Measurements from ENCODE around the gene SLC1A7. TPM values are rescaled to one million over a fixed set of nuclear protein-coding genes. Genes with fewer than 3 reads are reported as not detected.
A peak's percentile ranks its signal among the peaks of the same experiment; 100 is the strongest.

The SLC1A7 gene
- total and polyA plus RNA-seq, 2 of the 13 experiments (the other 11 are each of a cell fraction or from before 2014, with no cell fraction given) = 0.04 to 2.0 TPM

- TF ChIP-seq MLX (CRISPR knock-in tag; IDR thresholded peaks at IDR 0.05) (0 out of 2 replicates have a peak, but pooled peaks have one; percentile 41), TOE1 (CRISPR knock-in tag; IDR thresholded peaks at IDR 0.05) (no peak), ZBTB42 (CRISPR knock-in tag; IDR thresholded peaks at IDR 0.05) (no peak), NCOA2 (CRISPR knock-in tag; IDR thresholded peaks at IDR 0.05) (peak; percentile 45; the same call in 1 of the 2 replicates), CBX2 (IDR thresholded peaks at IDR 0.05; ENCODE audit: low read depth, low read length) (no peak), CBX2 (CRISPR knock-in tag; IDR thresholded peaks at IDR 0.05; ENCODE audit: low read depth) (no peak), ZNF335 (CRISPR knock-in tag; IDR thresholded peaks at IDR 0.05) (peak; percentile 68; the same call in 1 of the 2 replicates), ZNF713 (CRISPR knock-in tag; IDR thresholded peaks at IDR 0.05) (no peak), TFAP4 (IDR thresholded peaks at IDR 0.05; ENCODE audit: borderline replicate concordance, low read depth) (0 out of 2 replicates have a peak, but pooled peaks have one; percentile 27), ZNF318 (CRISPR knock-in tag; IDR thresholded peaks at IDR 0.05) (no peak), PRDM4 (CRISPR knock-in tag; IDR thresholded peaks at IDR 0.05; ENCODE audit: borderline replicate concordance) (no peak), SMC3 (IDR thresholded peaks at IDR 0.05; ENCODE audit: low read length) (0 out of 2 replicates have a peak, but pooled peaks have one; percentile 3), NCOA1 (CRISPR knock-in tag; IDR thresholded peaks at IDR 0.05) (no peak), SOX6 (IDR thresholded peaks at IDR 0.05) (no peak), SOX6 (CRISPR knock-in tag; IDR thresholded peaks at IDR 0.05) (peak; percentile 74), ZBTB7B (CRISPR knock-in tag; IDR thresholded peaks at IDR 0.05) (0 out of 2 replicates have a peak, but pooled peaks have one; percentile 31), ZNF3 (CRISPR knock-in tag; IDR thresholded peaks at IDR 0.05) (no peak), ZNF83 (CRISPR knock-in tag; IDR thresholded peaks at IDR 0.05; ENCODE audit: borderline replicate concordance) (no peak)
Observed at GRCh38 chr1:53130878-53131589, 11.4 kb downstream of the SLC1A7 start (continued).

Data from HepG2 (cell line).